ENCODE data around the gene NPPB. TPM values are rescaled to one million over a fixed set of nuclear protein-coding genes. Genes with fewer than 3 reads are reported as not detected.

Gene NPPB
- total and polyA plus RNA-seq, 9 of the 15 experiments (the other 6 are each of a cell fraction or from before 2014, with no cell fraction given), result not detected

DNA sequence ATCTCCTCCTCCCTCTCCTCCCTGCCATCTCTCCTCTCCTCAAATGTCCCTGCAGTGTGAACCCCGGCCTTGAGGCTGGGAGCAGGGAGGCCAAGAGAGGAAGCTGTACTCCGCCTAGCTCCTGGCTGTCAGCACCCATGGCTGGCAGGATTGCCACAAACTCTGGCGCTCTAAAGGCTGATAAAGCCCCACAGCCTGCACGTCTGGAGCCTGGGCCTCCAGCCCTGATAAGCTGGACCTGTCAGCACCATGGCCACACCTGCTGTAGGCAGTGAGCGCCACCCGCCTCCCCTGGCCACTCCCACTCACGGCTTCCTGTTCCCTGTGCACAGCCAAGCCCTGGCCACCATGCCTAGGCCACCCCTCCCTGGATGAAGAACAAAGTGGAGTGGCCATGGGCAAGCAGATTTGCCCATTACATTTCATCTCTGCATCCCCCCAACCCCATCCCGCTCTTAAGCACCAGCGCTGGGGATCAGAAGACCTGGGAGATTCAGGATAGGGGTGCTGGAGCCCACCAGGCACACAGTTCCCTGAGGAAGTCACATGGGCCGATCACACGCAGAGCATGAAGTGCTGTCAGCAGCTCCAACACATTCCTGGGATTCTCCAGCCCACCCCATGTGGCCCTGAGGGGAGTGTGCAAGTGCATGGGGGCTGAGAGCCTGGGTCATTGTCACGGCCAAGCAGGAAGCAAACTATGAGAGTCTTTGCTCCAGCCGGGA is 24.2 kb upstream of the NPPB start (continued):
- TF ChIP-seq KDM4B (IDR thresholded peaks at IDR 0.05; ENCODE audit: borderline replicate concordance in 2 of 2, low read depth in 1 of 2) (peak in 1 of 2 experiments; percentile 70; a peak in 1 of 4 replicates), ZNF589 (CRISPR knock-in tag; IDR thresholded peaks at IDR 0.05; ENCODE audit: low read depth) (peak; percentile 91), ZFPM2 (CRISPR knock-in tag; IDR thresholded peaks at IDR 0.05) (no peak), BCOR (IDR thresholded peaks at IDR 0.05) (peak; percentile 80), ZNF717 (CRISPR knock-in tag; IDR thresholded peaks at IDR 0.05) (no peak), ZNF239 (CRISPR knock-in tag; IDR thresholded peaks at IDR 0.05) (peak; percentile 67), ZNF584 (CRISPR knock-in tag; IDR thresholded peaks at IDR 0.05; ENCODE audit: low read depth) (peak; percentile 90), KLF6 (CRISPR knock-in tag; IDR thresholded peaks at IDR 0.05; ENCODE audit: borderline replicate concordance) (peak; percentile 70; the same call in 1 of the 2 replicates), HDAC3 (IDR thresholded peaks at IDR 0.05; ENCODE audit: borderline replicate concordance, partially characterized antibody) (no peak), ERF (CRISPR knock-in tag; IDR thresholded peaks at IDR 0.05) (peak; percentile 89), HDAC1 (IDR thresholded peaks at IDR 0.05) (peak in 1 of 2 experiments; percentile 79; a peak in 2 of 4 replicates), RAD51 (IDR thresholded peaks at IDR 0.05; ENCODE audit: borderline replicate concordance, low read depth) (peak; percentile 67), NR2C2 (CRISPR knock-in tag; IDR thresholded peaks at IDR 0.05) (0 out of 2 replicates have a peak, but pooled peaks have one; percentile 33), NR2C2 (tag; IDR thresholded peaks at IDR 0.05) (peak; percentile 77), ZNF695 (CRISPR knock-in tag; IDR thresholded peaks at IDR 0.05) (0 out of 2 replicates have a peak, but pooled peaks have one; percentile 35)
- TF ChIP-seq, protein P1, sequence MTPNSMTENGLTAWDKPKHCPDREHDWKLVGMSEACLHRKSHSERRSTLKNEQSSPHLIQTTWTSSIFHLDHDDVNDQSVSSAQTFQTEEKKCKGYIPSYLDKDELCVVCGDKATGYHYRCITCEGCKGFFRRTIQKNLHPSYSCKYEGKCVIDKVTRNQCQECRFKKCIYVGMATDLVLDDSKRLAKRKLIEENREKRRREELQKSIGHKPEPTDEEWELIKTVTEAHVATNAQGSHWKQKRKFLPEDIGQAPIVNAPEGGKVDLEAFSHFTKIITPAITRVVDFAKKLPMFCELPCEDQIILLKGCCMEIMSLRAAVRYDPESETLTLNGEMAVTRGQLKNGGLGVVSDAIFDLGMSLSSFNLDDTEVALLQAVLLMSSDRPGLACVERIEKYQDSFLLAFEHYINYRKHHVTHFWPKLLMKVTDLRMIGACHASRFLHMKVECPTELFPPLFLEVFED (CRISPR knock-in tag; conservative IDR thresholded peaks at IDR 0.05), result peak; percentile 7; the same call in 1 of the 2 replicates
- TF ChIP-seq, protein P2, sequence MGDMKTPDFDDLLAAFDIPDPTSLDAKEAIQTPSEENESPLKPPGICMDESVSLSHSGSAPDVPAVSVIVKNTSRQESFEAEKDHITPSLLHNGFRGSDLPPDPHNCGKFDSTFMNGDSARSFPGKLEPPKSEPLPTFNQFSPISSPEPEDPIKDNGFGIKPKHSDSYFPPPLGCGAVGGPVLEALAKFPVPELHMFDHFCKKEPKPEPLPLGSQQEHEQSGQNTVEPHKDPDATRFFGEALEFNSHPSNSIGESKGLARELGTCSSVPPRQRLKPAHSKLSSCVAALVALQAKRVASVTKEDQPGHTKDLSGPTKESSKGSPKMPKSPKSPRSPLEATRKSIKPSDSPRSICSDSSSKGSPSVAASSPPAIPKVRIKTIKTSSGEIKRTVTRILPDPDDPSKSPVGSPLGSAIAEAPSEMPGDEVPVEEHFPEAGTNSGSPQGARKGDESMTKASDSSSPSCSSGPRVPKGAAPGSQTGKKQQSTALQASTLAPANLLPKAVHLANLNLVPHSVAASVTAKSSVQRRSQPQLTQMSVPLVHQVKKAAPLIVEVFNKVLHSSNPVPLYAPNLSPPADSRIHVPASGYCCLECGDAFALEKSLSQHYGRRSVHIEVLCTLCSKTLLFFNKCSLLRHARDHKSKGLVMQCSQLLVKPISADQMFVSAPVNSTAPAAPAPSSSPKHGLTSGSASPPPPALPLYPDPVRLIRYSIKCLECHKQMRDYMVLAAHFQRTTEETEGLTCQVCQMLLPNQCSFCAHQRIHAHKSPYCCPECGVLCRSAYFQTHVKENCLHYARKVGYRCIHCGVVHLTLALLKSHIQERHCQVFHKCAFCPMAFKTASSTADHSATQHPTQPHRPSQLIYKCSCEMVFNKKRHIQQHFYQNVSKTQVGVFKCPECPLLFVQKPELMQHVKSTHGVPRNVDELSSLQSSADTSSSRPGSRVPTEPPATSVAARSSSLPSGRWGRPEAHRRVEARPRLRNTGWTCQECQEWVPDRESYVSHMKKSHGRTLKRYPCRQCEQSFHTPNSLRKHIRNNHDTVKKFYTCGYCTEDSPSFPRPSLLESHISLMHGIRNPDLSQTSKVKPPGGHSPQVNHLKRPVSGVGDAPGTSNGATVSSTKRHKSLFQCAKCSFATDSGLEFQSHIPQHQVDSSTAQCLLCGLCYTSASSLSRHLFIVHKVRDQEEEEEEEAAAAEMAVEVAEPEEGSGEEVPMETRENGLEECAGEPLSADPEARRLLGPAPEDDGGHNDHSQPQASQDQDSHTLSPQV (IDR thresholded peaks at IDR 0.05), result peak; percentile 97

Data from K562 (cell line).